ENCODE results near the gene GALNTL6. TPM values are rescaled to one million over a fixed set of nuclear protein-coding genes. Genes with fewer than 3 reads are reported as not detected.

GALNTL6 gene
- total and polyA plus RNA-seq, 8 donors: 0.15 to 0.87 (median 0.58) TPM; not detected in 3

DNA sequence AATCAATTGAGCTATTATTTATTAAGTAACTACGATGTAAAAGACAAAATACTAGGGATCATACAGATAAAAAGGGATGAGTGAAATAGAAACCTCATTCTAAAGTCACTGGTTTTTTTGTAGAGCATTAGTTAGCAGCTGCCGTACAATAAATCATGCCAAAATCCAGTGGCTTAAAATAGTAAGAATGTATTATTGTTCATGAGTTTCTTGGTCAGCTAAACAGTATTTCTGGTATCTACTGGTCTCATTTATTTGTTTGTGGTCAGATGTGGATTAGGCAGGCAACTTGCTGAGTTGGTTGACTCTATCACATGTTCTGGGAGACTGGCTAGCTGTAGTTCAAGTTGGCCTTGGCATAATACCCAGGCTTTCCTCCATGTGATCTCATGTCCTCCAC is 667.3 kb downstream of the GALNTL6 start:
- Histone ChIP-seq H3K27ac (no peak overlapping the region), H3K27me3 (no peaks in the 10 kb centered on the region), H3K4me1 (no peaks in the 10 kb centered on the region), H3K4me3 (no peak overlapping the region), H3K9me3 (peaks cover 0 to 20% (median 8%) of the 10 kb centered on the region in 4 donors), H3K36me3 (no peaks in the 10 kb centered on the region)
- intact Hi-C loops (cut with DNase I; ENCODE audit: low total_unique reads): no loop called here
- 77 to 82% (median 80%) methylated on average over 2 of the region's 2 CpGs for WGBS, 5 donors
- TF ChIP-seq, protein P1, sequence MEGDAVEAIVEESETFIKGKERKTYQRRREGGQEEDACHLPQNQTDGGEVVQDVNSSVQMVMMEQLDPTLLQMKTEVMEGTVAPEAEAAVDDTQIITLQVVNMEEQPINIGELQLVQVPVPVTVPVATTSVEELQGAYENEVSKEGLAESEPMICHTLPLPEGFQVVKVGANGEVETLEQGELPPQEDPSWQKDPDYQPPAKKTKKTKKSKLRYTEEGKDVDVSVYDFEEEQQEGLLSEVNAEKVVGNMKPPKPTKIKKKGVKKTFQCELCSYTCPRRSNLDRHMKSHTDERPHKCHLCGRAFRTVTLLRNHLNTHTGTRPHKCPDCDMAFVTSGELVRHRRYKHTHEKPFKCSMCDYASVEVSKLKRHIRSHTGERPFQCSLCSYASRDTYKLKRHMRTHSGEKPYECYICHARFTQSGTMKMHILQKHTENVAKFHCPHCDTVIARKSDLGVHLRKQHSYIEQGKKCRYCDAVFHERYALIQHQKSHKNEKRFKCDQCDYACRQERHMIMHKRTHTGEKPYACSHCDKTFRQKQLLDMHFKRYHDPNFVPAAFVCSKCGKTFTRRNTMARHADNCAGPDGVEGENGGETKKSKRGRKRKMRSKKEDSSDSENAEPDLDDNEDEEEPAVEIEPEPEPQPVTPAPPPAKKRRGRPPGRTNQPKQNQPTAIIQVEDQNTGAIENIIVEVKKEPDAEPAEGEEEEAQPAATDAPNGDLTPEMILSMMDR (IDR thresholded peaks at IDR 0.05): no peak
- TF ChIP-seq EP300 (IDR thresholded peaks at IDR 0.05) (no peak), POLR2A (IDR thresholded peaks at IDR 0.05) (no peak), POLR2AphosphoS5 (IDR thresholded peaks at IDR 0.05) (no peak)
- DNase-seq: no peak

DNA sequence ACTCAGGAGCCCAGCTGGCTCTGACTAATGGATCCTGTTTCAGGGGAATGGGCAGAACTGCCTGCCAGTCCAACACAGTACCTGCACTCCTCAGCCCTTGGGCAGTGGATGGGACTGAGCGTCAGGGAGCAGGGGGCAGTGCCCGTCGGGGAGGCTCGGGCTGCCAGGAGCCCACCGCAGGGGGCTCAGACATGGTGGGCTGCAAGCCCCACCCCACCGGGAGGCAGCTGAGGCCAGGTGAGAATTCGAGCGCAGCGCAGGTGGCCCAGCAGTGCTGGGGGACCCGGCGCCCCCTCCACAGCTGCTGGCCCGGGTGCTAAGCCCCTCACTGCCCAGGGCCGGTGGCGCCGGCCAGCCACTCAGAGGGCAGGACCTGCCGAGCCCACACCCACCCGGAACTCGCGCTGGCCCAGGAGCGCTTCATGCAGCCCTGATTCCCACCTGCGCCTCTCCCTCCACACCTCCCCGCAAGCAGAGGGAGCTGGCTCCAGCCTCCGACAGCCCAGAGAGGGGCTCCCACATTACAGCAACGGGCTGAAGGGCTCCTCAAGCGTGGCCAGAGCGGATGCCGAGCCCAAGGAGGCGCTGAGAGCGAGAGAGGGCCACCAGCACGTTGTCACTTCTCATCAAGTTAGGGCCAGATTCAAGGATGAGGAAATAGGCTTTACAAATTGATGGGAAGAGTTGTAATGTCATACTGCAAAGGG is 668.8 kb downstream of the GALNTL6 start:
- H3K36me3 ChIP-seq: no peaks in the 10 kb centered on the region

DNA sequence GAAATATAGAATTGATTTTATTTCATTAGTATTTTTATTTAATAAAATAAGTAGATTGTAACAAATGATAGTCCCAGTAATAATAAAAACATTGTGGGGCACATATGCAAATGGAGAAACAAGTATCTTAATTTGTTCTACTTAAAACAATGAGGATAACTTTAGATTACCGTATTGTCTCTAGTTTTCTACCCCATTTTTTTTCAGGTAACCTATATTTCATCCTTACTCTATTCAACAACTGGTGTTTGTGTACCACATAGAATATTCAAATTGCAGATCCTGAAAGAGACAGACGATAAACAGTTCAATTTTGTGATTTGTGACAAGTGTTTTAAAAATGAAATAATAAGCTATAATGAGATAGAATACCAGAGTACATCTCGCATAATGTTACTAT is 671.8 kb downstream of the GALNTL6 start:
- DNase-seq: no peak
- Histone ChIP-seq H3K9me3 (peaks cover 0 to 20% (median 8%) of the 10 kb centered on the region in 4 donors), H3K27me3 (no peaks in the 10 kb centered on the region), H3K4me3 (no peak overlapping the region), H3K36me3 (no peaks in the 10 kb centered on the region), H3K27ac (no peak overlapping the region), H3K4me1 (no peaks in the 10 kb centered on the region)
- 86 to 93% (median 90%) methylated on average over 3 of the region's 3 CpGs for WGBS, 5 donors
- intact Hi-C loops (cut with DNase I; ENCODE audit: low total_unique reads): no loop called here
- TF ChIP-seq, protein P1 (IDR thresholded peaks at IDR 0.05): no peak
- TF ChIP-seq EP300 (IDR thresholded peaks at IDR 0.05) (no peak), POLR2A (IDR thresholded peaks at IDR 0.05) (no peak), POLR2AphosphoS5 (IDR thresholded peaks at IDR 0.05) (no peak)

More for the DNA sequence above, 668.8 kb downstream of the GALNTL6 start:
- peaks cover 0 to 20% (median 8%) of the 10 kb centered on the region in 4 donors for H3K9me3 ChIP-seq
- no peak overlapping the region for H3K4me3 ChIP-seq
- DNase-seq: no peak
- 80 to 94% (median 91%) methylated on average over 8 to 30 of the region's 30 CpGs for WGBS, 5 donors
- H3K27ac ChIP-seq: no peak overlapping the region
- no peak for TF ChIP-seq POLR2A (IDR thresholded peaks at IDR 0.05)
- no peak for TF ChIP-seq POLR2AphosphoS5 (IDR thresholded peaks at IDR 0.05)
- TF ChIP-seq EP300 (IDR thresholded peaks at IDR 0.05): no peak
- TF ChIP-seq, protein P1 (IDR thresholded peaks at IDR 0.05): no peak
- H3K27me3 ChIP-seq: no peaks in the 10 kb centered on the region
- no peaks in the 10 kb centered on the region for H3K4me1 ChIP-seq
- intact Hi-C loops (cut with DNase I; ENCODE audit: low total_unique reads): no loop called here

DNA sequence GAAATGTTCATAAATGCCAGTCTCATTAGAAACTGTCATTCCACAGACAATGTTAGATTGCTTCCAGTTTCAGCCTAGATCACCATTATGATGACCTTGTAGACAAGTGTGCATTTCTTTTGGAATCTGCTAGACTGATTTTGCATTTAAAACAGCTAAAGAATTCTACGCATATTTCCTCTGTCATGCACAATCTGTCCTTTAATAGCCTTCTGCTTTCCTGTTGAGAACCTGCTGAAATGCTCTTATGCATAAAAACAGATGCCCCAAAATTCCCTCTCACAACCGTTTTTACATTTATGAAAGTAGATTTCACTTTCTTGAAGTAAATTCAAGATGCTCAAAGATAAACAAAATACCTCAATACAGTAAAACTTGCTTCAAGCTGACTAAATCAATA is 673.3 kb downstream of the GALNTL6 start:
- no peak for DNase-seq
- intact Hi-C loops (cut with DNase I; ENCODE audit: low total_unique reads): no loop called here
- 68 to 79% (median 73%) methylated on average over 2 of the region's 2 CpGs for WGBS, 5 donors
- TF ChIP-seq EP300 (IDR thresholded peaks at IDR 0.05) (no peak), POLR2AphosphoS5 (IDR thresholded peaks at IDR 0.05) (no peak), POLR2A (IDR thresholded peaks at IDR 0.05) (no peak)
- TF ChIP-seq, protein P1 (IDR thresholded peaks at IDR 0.05): no peak
- Histone ChIP-seq H3K4me1 (no peaks in the 10 kb centered on the region), H3K4me3 (no peak overlapping the region), H3K27me3 (no peaks in the 10 kb centered on the region), H3K9me3 (peaks cover 0 to 11% (median 8%) of the 10 kb centered on the region in 4 donors), H3K27ac (no peak overlapping the region), H3K36me3 (no peaks in the 10 kb centered on the region)

Data from stomach (tissue), 9 donors.